Measurements from ENCODE around the gene SLAMF7. TPM values are rescaled to one million over a fixed set of nuclear protein-coding genes. Genes with fewer than 3 reads are reported as not detected.
A peak's percentile ranks its signal among the peaks of the same experiment; 100 is the strongest.

The SLAMF7 gene
- total and polyA plus RNA-seq, 5 donors from 2014 or later: 0.07 to 0.88 (median 0.17) TPM

DNA sequence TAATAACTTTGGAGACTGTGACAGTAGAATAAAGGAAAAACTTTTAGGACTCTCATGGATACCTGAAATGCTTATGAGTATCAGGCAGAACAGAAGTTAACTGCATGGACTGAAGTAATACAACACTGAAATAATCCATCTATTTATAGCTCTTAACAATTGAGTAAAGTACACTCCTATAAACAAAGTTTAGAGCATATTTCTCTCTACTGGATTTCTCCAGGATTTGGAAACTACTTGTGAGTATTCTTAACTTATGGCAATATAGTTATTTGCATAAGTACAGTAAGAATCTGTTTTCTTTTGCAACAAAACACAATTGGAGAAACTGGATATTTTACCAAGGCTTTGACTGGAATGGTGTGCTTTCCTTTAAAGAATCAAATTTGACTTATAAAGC is 17.6 kb upstream of the SLAMF7 start:
- Histone ChIP-seq H3K9me3 (ENCODE audit: control insufficient read depth in 2 of 2, low read length in 2 of 2) (no peaks in the 10 kb centered on the region), H3K4me3 (ENCODE audit: low read depth, low read length) (no peak overlapping the region), H3K4me1 (ENCODE audit: control insufficient read depth, insufficient read depth, low read length, poor library complexity, severe bottlenecking) (peaks cover under 1% of the 10 kb centered on the region), H3K27me3 (ENCODE audit: control insufficient read depth, insufficient read depth, low read length) (no peaks in the 10 kb centered on the region), H3K27ac (ENCODE audit: insufficient read depth, low read length, poor library complexity, severe bottlenecking) (no peak overlapping the region), H3K36me3 (ENCODE audit: control insufficient read depth, insufficient read depth, low read length) (no peaks in the 10 kb centered on the region)
- Mint-ChIP-seq H3K4me3 (no peak overlapping the region), H3K4me1 (peaks cover 0 to 19% (median 14%) of the 10 kb centered on the region in 4 donors), H3K27ac (no peak overlapping the region), H3K36me3 (no peaks in the 10 kb centered on the region), H3K9me3 (no peaks in the 10 kb centered on the region), H3K27me3 (peaks cover 8% of the 10 kb centered on the region)
- ATAC-seq (ENCODE audit: low read depth in 2 of 2) (no peak), DNase-seq (no peak)

DNA sequence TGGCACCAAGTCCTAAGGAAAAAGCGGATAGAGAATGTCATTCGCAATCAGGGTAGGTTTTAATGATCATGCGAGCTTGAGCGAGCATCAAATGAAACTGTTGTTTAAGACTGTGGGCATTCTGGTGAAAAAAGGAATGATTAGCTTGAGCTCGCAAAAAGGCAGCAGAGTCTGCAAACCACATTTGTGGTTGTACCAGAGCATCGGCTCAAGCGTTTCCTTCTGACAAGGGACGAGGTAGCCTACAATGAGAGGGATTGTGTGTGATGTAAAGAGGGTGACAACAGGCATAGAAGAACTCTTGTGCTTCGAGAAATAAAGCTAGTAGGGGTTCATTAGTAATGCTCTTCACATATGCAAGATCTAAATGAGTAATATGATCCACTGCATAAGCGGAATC is 16.3 kb upstream of the SLAMF7 start:
- no peaks in the 10 kb centered on the region for H3K27me3 ChIP-seq (ENCODE audit: control insufficient read depth, insufficient read depth, low read length)
- peaks cover 0 to 19% (median 13%) of the 10 kb centered on the region in 4 donors for H3K4me1 Mint-ChIP-seq
- ATAC-seq (ENCODE audit: low read depth in 2 of 2): no peak
- no peaks in the 10 kb centered on the region for H3K36me3 Mint-ChIP-seq
- H3K27ac ChIP-seq (ENCODE audit: insufficient read depth, low read length, poor library complexity, severe bottlenecking): no peak overlapping the region
- no peak for DNase-seq
- H3K36me3 ChIP-seq (ENCODE audit: control insufficient read depth, insufficient read depth, low read length): no peaks in the 10 kb centered on the region
- no peak overlapping the region for H3K4me3 Mint-ChIP-seq
- no peak overlapping the region for H3K4me3 ChIP-seq (ENCODE audit: low read depth, low read length)
- H3K9me3 ChIP-seq (ENCODE audit: control insufficient read depth in 2 of 2, low read length in 2 of 2): no peaks in the 10 kb centered on the region
- peaks cover 8% of the 10 kb centered on the region for H3K27me3 Mint-ChIP-seq
- peak overlapping the region in 1 of 3 donors; percentile 44 for H3K27ac Mint-ChIP-seq
- peaks cover 8% of the 10 kb centered on the region for H3K4me1 ChIP-seq (ENCODE audit: control insufficient read depth, insufficient read depth, low read length, poor library complexity, severe bottlenecking)
- H3K9me3 Mint-ChIP-seq: no peaks in the 10 kb centered on the region

DNA sequence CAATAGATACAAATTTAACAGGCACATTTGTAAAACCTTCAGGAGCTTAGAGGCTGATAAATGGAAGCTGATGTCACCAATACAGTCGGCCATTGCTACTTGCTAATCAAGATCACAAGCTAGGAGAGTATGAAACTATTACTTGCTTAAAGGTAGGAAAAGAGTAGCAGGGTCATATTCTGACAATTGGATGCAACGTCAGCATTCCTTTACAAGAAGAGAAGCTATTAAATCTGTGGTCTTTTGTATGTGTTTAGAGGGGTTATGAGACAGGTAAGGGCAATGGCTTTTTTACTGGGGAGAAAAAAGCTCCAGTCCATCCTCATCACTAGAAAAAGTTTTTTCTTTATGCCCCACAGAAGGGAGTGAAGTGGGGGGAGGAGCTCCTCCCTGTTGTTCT is 15.7 kb upstream of the SLAMF7 start:
- peaks cover 8% of the 10 kb centered on the region for H3K4me1 ChIP-seq (ENCODE audit: control insufficient read depth, insufficient read depth, low read length, poor library complexity, severe bottlenecking)
- H3K27me3 Mint-ChIP-seq: peaks cover 8% of the 10 kb centered on the region
- ATAC-seq (ENCODE audit: low read depth in 2 of 2) (no peak), DNase-seq (no peak)
- no peak overlapping the region for H3K4me3 ChIP-seq (ENCODE audit: low read depth, low read length)
- H3K36me3 Mint-ChIP-seq: no peaks in the 10 kb centered on the region
- H3K4me3 Mint-ChIP-seq: no peak overlapping the region
- H3K27ac Mint-ChIP-seq: no peak overlapping the region
- H3K4me1 Mint-ChIP-seq: peaks cover 0 to 19% (median 13%) of the 10 kb centered on the region in 4 donors
- no peaks in the 10 kb centered on the region for H3K36me3 ChIP-seq (ENCODE audit: control insufficient read depth, insufficient read depth, low read length)
- H3K9me3 Mint-ChIP-seq: no peaks in the 10 kb centered on the region
- no peak overlapping the region for H3K27ac ChIP-seq (ENCODE audit: insufficient read depth, low read length, poor library complexity, severe bottlenecking)
- H3K27me3 ChIP-seq (ENCODE audit: control insufficient read depth, insufficient read depth, low read length): no peaks in the 10 kb centered on the region
- H3K9me3 ChIP-seq (ENCODE audit: control insufficient read depth in 2 of 2, low read length in 2 of 2): no peaks in the 10 kb centered on the region

DNA sequence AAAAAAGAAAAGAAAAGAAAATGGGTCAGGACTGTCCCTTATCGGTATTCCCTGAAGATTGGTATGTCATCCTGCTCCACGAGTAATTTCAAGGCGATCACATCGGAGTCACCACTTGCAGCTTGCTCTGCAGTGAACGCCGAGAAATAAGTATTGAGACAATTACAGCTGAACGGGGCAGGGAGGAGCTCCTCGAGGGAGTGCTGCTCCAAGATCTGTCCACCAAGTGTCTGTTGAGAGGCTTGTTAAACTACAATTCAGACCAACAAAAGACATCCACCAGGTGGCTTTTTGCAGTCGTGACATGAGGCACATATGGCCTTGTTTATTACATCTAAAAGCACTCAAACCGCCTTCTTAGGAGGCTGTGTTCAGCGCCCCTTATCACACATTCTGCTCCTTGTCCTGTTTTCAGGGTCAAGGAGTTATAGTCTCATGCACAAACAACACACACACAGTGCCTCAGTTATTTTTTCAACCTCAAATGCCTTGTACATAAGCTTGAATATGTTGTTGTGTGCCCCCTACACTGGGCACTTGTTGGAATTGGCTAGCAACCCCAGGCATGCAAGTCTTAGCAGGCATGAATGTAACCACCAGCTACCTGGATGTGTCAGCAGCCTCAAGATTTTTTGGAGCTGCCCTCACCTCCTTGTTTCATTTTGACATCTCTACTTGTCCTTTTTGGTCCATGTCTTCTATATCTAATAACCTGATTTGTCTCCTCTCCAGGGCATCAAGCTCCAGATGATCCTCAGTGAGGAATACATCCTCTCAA is 14.4 kb upstream of the SLAMF7 start:
- peaks cover 0 to 19% (median 13%) of the 10 kb centered on the region in 4 donors for H3K4me1 Mint-ChIP-seq
- ATAC-seq (ENCODE audit: low read depth in 2 of 2) (no peak), DNase-seq (no peak)
- no peaks in the 10 kb centered on the region for H3K36me3 ChIP-seq (ENCODE audit: control insufficient read depth, insufficient read depth, low read length)
- peaks cover 8% of the 10 kb centered on the region for H3K4me1 ChIP-seq (ENCODE audit: control insufficient read depth, insufficient read depth, low read length, poor library complexity, severe bottlenecking)
- H3K27ac Mint-ChIP-seq: peak overlapping the region in 1 of 3 donors; percentile 17
- no peaks in the 10 kb centered on the region for H3K9me3 Mint-ChIP-seq
- no peak overlapping the region for H3K4me3 ChIP-seq (ENCODE audit: low read depth, low read length)
- H3K27me3 Mint-ChIP-seq: peaks cover 6% of the 10 kb centered on the region
- no peaks in the 10 kb centered on the region for H3K9me3 ChIP-seq (ENCODE audit: control insufficient read depth in 2 of 2, low read length in 2 of 2)
- no peak overlapping the region for H3K27ac ChIP-seq (ENCODE audit: insufficient read depth, low read length, poor library complexity, severe bottlenecking)
- no peaks in the 10 kb centered on the region for H3K27me3 ChIP-seq (ENCODE audit: control insufficient read depth, insufficient read depth, low read length)
- no peaks in the 10 kb centered on the region for H3K36me3 Mint-ChIP-seq
- no peak overlapping the region for H3K4me3 Mint-ChIP-seq

DNA sequence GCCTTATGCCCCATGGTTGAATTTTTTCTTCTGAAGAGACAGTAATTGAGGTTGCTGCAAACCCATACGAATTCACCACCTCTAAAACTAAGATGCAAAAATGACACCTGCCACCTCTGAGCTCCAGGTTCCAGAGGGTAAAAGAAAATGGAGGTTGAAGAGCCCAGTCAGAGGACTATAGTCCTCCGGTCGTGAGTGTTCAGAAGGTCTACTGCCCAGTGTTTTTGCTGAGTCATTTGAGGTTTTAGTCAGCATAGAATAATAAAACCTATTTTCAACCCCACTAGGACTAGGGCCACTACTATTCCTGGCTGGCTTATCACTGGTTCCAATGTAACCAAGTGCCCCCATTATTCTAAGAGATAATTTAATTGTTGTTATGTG is 12.9 kb upstream of the SLAMF7 start:
- DNase-seq (no peak), ATAC-seq (ENCODE audit: low read depth in 2 of 2) (no peak)
- Mint-ChIP-seq H3K9me3 (no peaks in the 10 kb centered on the region), H3K27me3 (peaks cover 4% of the 10 kb centered on the region), H3K27ac (no peak overlapping the region), H3K4me3 (no peak overlapping the region), H3K4me1 (peaks cover 0 to 13% (median 7%) of the 10 kb centered on the region in 4 donors), H3K36me3 (no peaks in the 10 kb centered on the region)
- Histone ChIP-seq H3K36me3 (ENCODE audit: control insufficient read depth, insufficient read depth, low read length) (no peaks in the 10 kb centered on the region), H3K9me3 (ENCODE audit: control insufficient read depth in 2 of 2, low read length in 2 of 2) (no peaks in the 10 kb centered on the region), H3K27ac (ENCODE audit: insufficient read depth, low read length, poor library complexity, severe bottlenecking) (no peak overlapping the region), H3K27me3 (ENCODE audit: control insufficient read depth, insufficient read depth, low read length) (no peaks in the 10 kb centered on the region), H3K4me1 (ENCODE audit: control insufficient read depth, insufficient read depth, low read length, poor library complexity, severe bottlenecking) (peaks cover 8% of the 10 kb centered on the region), H3K4me3 (ENCODE audit: low read depth, low read length) (no peak overlapping the region)

DNA sequence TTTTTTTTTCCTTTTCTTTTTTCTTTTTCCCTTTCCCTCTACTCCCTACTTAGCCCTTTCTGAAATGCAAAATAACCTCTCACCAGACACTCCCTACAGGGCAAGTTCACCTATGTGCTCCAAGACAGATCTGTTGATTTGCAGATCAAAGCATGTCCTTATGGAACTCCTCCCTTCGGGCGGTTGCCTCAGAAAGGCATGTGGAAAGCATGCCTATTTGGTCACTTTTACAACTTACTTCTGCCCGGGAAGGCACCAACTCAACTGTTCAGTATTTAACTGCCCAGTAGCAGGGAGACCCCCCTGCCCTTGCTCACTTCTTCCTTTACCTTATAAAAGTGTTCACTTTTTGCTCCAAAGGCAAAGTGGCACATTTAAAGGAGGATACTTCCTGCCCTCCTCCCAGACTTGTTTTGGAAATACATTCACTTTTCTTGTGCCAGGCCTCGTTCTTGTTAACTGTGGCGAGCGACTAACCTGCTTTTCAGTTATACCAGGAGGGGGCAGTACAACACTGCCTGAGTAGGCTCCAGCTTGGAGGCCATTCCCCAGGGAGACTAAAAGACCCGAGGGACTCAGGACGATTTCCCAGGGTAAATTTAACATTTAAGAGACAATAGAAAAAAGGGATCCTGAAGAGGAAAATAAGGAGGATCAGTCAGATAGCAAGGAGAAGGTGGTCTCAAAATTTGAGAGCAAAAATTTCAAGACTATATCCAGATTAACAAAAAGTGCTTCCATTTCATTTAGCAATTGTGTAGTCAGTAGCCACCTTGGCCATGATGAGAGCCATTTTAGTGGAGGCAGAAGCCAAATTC is 12.3 kb upstream of the SLAMF7 start:
- DNase-seq (peak; percentile 41 to 83 (median 75)), ATAC-seq (ENCODE audit: low read depth in 2 of 2) (peak; percentile 69 to 79)
- no peak overlapping the region for H3K27ac Mint-ChIP-seq
- peaks cover 4% of the 10 kb centered on the region for H3K27me3 Mint-ChIP-seq
- H3K36me3 Mint-ChIP-seq: no peaks in the 10 kb centered on the region
- H3K9me3 Mint-ChIP-seq: peaks cover 0 to 2% (median 0%) of the 10 kb centered on the region in 7 donors
- peaks cover 8% of the 10 kb centered on the region for H3K4me1 ChIP-seq (ENCODE audit: control insufficient read depth, insufficient read depth, low read length, poor library complexity, severe bottlenecking)
- no peak overlapping the region for H3K4me3 Mint-ChIP-seq
- no peak overlapping the region for H3K27ac ChIP-seq (ENCODE audit: insufficient read depth, low read length, poor library complexity, severe bottlenecking)
- H3K4me1 Mint-ChIP-seq: peaks cover 0 to 13% (median 9%) of the 10 kb centered on the region in 4 donors
- no peaks in the 10 kb centered on the region for H3K27me3 ChIP-seq (ENCODE audit: control insufficient read depth, insufficient read depth, low read length)
- no peak overlapping the region for H3K4me3 ChIP-seq (ENCODE audit: low read depth, low read length)
- no peaks in the 10 kb centered on the region for H3K9me3 ChIP-seq (ENCODE audit: control insufficient read depth in 2 of 2, low read length in 2 of 2)
- no peaks in the 10 kb centered on the region for H3K36me3 ChIP-seq (ENCODE audit: control insufficient read depth, insufficient read depth, low read length)

DNA sequence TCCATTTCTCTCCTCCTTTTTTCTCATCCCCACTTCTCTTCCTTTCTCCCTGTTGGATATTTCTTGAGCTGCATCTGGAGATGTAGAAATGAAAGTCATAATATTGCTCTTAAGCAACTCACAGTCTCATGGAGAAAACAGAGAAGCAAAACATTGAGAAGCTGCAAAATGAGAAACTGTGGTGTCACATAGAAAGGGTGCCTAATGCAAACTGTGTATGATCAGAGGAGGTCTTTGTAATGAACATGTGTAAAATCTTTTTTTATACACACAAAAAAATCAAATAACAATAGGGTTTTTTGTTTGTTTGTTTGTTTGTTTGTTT is 11.8 kb upstream of the SLAMF7 start:
- no peak overlapping the region for H3K27ac ChIP-seq (ENCODE audit: insufficient read depth, low read length, poor library complexity, severe bottlenecking)
- no peaks in the 10 kb centered on the region for H3K36me3 Mint-ChIP-seq

More for the DNA sequence above, 11.8 kb upstream of the SLAMF7 start:
- Mint-ChIP-seq H3K4me1 (peaks cover 1 to 15% (median 14%) of the 10 kb centered on the region in 4 donors), H3K4me3 (no peak overlapping the region), H3K27ac (no peak overlapping the region), H3K27me3 (peaks cover 4% of the 10 kb centered on the region), H3K9me3 (peaks cover 0 to 2% (median 0%) of the 10 kb centered on the region in 7 donors)
- DNase-seq (no peak), ATAC-seq (ENCODE audit: low read depth in 2 of 2) (no peak)
- H3K9me3 ChIP-seq (ENCODE audit: control insufficient read depth in 2 of 2, low read length in 2 of 2): no peaks in the 10 kb centered on the region
- no peak overlapping the region for H3K4me3 ChIP-seq (ENCODE audit: low read depth, low read length)
- no peaks in the 10 kb centered on the region for H3K36me3 ChIP-seq (ENCODE audit: control insufficient read depth, insufficient read depth, low read length)
- peaks cover 8% of the 10 kb centered on the region for H3K4me1 ChIP-seq (ENCODE audit: control insufficient read depth, insufficient read depth, low read length, poor library complexity, severe bottlenecking)
- no peaks in the 10 kb centered on the region for H3K27me3 ChIP-seq (ENCODE audit: control insufficient read depth, insufficient read depth, low read length)

All from CD4-positive, CD25-positive, alpha-beta regulatory T cell (primary cell).